Mucosa of stomach (tissue), 1 donor: ENCODE results near the gene MAP3K9.

ENCODE experiments used
- H3K27me3 ChIP-seq: one replicate; pipeline ENCODE4 v1.7.0; 2013; ENCODE audit warnings: mild to moderate bottlenecking, low read length; ENCODE audit not compliant: control insufficient read depth, insufficient read depth
- H3K36me3 ChIP-seq: one replicate; pipeline ENCODE4 v1.7.0; 2013; ENCODE audit warnings: low read length; ENCODE audit not compliant: control insufficient read depth, insufficient read depth
- H3K4me1 ChIP-seq: one replicate; pipeline ENCODE4 v1.7.0; 2013; ENCODE audit warnings: mild to moderate bottlenecking, low read length; ENCODE audit not compliant: control insufficient read depth, insufficient read depth
- H3K4me3 ChIP-seq: one replicate; pipeline ENCODE4 v1.7.0; 2013; ENCODE audit warnings: low read length
- H3K9ac ChIP-seq: one replicate; pipeline ENCODE4 v1.7.0; 2013; ENCODE audit warnings: mild to moderate bottlenecking, low read length, moderate library complexity
- H3K9me3 ChIP-seq: one replicate; pipeline ENCODE4 v1.7.0; 2013; ENCODE audit warnings: mild to moderate bottlenecking, low read length, moderate library complexity; ENCODE audit not compliant: control insufficient read depth
- donor health status: Pancreatic carcinoma.

MAP3K9 gene

DNA sequence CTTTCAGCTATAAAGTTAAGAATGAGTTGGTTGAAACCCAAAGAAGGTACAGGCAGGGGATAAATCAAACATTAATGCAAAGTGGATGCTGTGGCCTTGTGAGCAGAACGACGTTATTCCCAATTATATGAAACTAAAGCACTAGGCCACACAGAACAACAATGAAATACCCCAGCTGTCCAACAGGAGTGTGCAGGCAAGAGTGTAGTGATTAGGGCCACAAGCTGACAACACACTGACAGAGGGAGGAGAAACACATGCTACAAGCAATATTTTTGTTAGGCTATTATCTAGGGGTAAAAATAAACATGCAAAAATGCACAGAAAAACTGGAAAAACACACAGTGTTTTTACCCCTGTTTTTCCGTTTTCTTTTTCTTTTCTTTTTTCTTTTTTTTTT, 15.0 kb downstream of the MAP3K9 start:
- Histone ChIP-seq H3K4me3 (no peak overlapping the region), H3K9me3 (no peaks in the 10 kb centered on the region), H3K27me3 (no peaks in the 10 kb centered on the region), H3K9ac (no peak overlapping the region), H3K36me3 (peaks cover 5% of the 10 kb centered on the region), H3K4me1 (no peaks in the 10 kb centered on the region)

DNA sequence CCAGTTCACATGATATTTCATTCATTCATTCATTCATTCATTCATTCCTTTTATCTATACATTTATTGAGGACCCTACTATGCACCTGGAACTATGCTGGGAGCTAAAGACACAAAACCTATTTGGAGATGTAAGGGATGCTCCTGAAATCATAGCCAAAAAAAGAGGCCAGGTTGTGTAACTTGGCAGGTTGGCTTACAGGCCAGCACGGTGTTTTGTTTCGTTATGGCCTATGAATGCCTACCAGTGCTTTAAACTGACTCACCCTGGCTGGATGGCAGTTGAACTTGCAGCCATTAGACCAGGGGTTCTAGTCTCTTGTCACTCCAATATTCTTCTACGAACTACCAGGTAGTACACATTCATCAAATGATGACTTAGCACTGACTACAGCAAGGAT, 15.7 kb downstream of the MAP3K9 start:
- Histone ChIP-seq H3K27me3 (no peaks in the 10 kb centered on the region), H3K9ac (no peak overlapping the region), H3K4me1 (no peaks in the 10 kb centered on the region), H3K9me3 (no peaks in the 10 kb centered on the region), H3K4me3 (no peak overlapping the region), H3K36me3 (peaks cover 5% of the 10 kb centered on the region)

- H3K36me3 ChIP-seq: peaks cover 5% of the 10 kb centered on the region
- H3K9ac ChIP-seq: no peak overlapping the region
- H3K27me3 ChIP-seq: no peaks in the 10 kb centered on the region
- no peak overlapping the region for H3K4me3 ChIP-seq
- no peaks in the 10 kb centered on the region for H3K9me3 ChIP-seq
- H3K4me1 ChIP-seq: no peaks in the 10 kb centered on the region
Measured at GRCh38 chr14:70792939-70793338, 16.4 kb downstream of the MAP3K9 start.

DNA sequence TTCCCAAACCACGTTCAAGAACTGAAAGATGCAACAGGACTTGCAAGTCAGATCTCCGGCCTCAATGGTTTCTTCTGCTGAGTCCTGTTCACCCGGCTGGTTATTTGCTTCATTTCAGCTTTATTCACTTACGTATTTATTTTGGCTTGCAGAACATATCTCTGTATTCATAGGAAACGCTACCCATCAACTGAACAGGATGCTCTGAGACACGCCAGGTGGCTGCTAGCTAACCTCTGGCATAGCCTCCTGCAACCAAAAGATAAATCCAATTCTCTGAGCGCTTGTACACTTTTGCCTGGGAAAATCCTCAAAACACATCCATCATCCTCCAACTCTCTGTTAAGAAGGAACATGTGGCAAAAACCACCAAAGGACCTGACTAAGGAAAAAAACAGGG, 17.3 kb downstream of the MAP3K9 start:
- Histone ChIP-seq H3K9ac (no peak overlapping the region), H3K4me1 (no peaks in the 10 kb centered on the region), H3K4me3 (no peak overlapping the region), H3K9me3 (no peaks in the 10 kb centered on the region), H3K27me3 (no peaks in the 10 kb centered on the region), H3K36me3 (peaks cover 5% of the 10 kb centered on the region)

DNA sequence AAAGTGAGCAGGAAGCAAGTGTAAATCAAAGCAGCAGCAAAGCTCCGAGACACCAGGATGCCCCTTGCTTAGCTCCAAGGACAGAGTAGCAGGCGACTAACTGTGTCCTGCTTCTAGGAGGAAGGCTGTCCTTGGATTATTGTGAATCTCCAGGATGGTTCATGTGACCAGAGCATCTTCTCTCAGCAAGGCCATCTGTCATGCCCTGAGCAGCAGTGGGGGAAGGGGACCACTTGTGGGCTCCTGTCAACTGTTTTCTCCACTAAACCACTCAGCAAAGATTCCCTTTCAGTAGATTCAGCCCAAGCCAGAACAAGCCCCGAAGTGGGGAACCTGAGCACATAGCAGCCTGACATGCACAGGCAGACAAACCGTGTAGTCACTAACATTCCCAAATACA, 19.4 kb downstream of the MAP3K9 start:
- Histone ChIP-seq H3K9me3 (no peaks in the 10 kb centered on the region), H3K4me3 (no peak overlapping the region), H3K4me1 (no peaks in the 10 kb centered on the region), H3K27me3 (no peaks in the 10 kb centered on the region), H3K36me3 (peaks cover 5% of the 10 kb centered on the region), H3K9ac (no peak overlapping the region)

DNA sequence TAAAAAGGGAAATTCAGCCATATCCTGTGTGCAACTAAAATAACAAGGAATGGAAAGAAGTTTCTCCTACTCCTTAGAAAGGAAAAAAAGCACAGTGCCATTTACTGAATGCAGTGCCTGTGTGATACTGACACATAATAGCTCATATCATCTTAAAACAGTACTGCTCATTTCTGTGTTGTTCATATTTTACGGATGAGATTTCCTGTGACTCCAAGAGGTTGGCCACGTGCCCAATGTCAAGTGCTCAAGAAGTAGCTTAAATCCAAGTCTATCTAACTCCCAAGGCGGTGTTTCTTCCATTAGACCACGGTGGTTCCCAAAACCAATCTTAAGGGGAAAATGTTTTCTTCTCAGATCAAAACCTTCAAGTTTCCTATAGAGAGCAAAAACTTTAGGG, 20.0 kb downstream of the MAP3K9 start:
- Histone ChIP-seq H3K36me3 (peaks cover 5% of the 10 kb centered on the region), H3K27me3 (no peaks in the 10 kb centered on the region), H3K9ac (no peak overlapping the region), H3K9me3 (no peaks in the 10 kb centered on the region), H3K4me3 (no peak overlapping the region), H3K4me1 (no peaks in the 10 kb centered on the region)

DNA sequence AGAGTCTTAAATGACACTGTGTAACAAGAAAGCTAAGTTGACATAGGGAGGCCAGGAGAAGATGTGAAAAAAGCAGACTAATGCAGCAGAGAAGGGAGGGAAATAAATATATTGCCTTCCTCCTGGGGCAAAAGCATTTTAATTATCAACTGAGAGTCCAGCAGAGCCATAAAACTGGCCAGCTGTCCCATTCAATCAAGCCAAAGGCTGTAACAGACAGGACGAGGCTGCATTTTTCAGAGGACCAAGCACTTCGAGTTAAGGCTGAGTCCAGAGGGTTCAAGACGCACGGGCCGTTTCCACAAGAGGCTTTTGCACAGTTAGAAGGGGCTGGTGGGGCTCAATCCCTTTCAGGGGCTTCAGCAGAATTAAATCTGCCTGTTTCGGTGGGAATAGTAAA, 20.4 kb downstream of the MAP3K9 start:
- no peak overlapping the region for H3K9ac ChIP-seq
- H3K27me3 ChIP-seq: no peaks in the 10 kb centered on the region
- no peaks in the 10 kb centered on the region for H3K9me3 ChIP-seq
- peaks cover 4% of the 10 kb centered on the region for H3K36me3 ChIP-seq
- H3K4me3 ChIP-seq: no peak overlapping the region
- no peaks in the 10 kb centered on the region for H3K4me1 ChIP-seq

DNA sequence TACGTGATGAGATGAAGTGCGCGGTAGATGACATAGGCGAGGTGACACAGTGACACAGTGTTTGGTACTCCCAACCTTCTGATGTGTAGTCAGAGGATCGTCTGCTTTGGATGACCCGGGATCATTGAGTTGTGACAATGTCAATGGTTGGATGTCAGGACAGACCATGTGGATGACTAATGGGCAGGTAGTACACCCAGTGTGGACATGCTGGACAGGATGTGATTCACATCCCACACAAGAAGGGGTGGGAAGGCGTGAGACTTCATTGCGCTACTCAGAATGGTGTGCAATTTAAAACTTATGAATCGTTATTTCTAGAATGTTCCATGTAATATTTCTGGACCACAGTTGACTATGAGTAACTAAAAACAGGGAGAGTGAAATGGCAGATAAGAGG, 23.8 kb downstream of the MAP3K9 start:
- Histone ChIP-seq H3K4me3 (no peak overlapping the region), H3K9me3 (no peaks in the 10 kb centered on the region), H3K27me3 (no peaks in the 10 kb centered on the region), H3K9ac (no peak overlapping the region), H3K36me3 (no peaks in the 10 kb centered on the region), H3K4me1 (peaks cover 6% of the 10 kb centered on the region)

DNA sequence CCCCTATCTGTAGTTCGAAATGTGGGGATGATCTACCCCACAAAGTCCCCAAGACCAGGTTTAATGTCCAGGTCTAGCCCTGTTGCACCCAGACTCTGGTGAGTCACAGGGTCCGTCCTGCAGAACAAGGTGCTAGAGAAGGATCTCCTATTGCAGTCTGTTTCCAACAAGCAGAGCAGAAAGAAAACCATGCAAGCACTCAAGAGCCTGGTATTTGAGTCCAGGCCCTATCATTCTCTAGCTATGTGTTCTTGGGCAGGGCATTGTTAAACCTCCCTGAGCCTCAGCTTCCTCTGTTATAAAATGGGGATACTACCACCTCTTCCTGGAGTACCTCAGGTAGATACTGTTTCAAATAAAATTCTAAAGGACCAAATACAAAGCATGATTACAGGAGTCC, 24.4 kb downstream of the MAP3K9 start:
- Histone ChIP-seq H3K9ac (no peak overlapping the region), H3K9me3 (no peaks in the 10 kb centered on the region), H3K4me3 (no peak overlapping the region), H3K36me3 (no peaks in the 10 kb centered on the region), H3K4me1 (peaks cover 10% of the 10 kb centered on the region), H3K27me3 (no peaks in the 10 kb centered on the region)

DNA sequence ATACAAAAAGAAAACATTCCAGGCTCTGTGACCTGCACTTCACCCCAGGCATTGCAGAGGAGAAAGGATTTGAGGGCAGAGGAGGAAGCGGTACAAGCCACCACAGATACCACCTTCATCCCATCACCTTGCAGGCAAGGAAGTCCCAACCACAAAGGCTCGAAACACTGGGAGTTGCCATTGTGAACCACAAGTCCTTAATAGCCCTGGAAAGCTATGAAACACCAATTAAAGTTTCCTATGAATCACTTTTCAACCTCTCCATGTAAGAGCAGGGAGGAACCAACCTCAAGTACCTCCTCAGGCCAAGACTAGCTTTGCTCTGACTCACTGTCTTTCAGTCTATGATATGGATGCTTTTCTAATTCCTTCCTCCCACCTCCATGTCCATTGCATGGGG, 27.0 kb downstream of the MAP3K9 start:
- no peak overlapping the region for H3K4me3 ChIP-seq
- no peaks in the 10 kb centered on the region for H3K27me3 ChIP-seq
- H3K4me1 ChIP-seq: peaks cover 10% of the 10 kb centered on the region
- no peaks in the 10 kb centered on the region for H3K36me3 ChIP-seq
- H3K9ac ChIP-seq: no peak overlapping the region
- no peaks in the 10 kb centered on the region for H3K9me3 ChIP-seq

GRCh38 chr14:70780396-70781075, 28.8 kb downstream of the MAP3K9 start:
- Histone ChIP-seq H3K9me3 (no peaks in the 10 kb centered on the region), H3K36me3 (no peaks in the 10 kb centered on the region), H3K27me3 (no peaks in the 10 kb centered on the region), H3K4me3 (no peak overlapping the region), H3K4me1 (peaks cover 10% of the 10 kb centered on the region), H3K9ac (no peak overlapping the region)

DNA sequence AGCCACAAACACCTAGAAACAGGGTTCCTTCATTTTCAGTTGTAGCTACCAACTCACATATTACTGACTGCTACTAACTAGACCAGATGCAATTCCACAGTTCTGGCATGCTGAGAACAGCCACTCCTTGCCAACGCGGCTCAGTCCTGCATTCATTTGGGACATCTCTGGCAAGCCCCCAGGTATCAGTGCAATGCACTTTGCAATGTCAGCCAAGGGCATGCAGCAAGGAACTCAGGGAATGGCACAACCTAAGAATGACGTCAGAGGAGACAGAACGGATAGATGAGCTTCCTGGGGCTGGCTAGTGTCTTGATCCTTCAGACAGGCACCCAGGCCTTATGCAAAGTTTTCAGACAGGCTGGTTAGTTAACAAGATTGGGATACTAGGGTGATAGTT, 29.6 kb downstream of the MAP3K9 start:
- Histone ChIP-seq H3K36me3 (no peaks in the 10 kb centered on the region), H3K4me3 (no peak overlapping the region), H3K27me3 (no peaks in the 10 kb centered on the region), H3K9me3 (no peaks in the 10 kb centered on the region), H3K9ac (no peak overlapping the region), H3K4me1 (peaks cover 10% of the 10 kb centered on the region)

DNA sequence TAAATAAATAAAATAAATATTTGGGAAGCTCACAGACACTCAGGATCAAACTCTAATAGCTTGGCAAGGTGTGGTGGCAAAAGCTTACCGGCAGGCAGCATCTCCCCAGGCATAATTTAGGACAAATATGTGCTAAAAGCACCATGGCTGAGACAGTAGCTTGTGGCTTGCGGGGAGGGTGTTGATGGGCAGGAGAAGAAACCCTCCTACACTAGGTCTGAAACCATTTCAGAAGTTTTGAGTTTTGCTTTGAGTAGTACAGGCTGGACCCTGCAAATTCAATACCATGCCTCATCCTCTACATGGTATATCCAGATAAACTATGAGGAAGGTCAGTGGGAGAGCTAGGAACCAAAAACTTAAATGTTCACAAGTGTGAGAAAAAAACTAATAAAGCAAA, 33.1 kb downstream of the MAP3K9 start:
- H3K27me3 ChIP-seq: no peaks in the 10 kb centered on the region
- H3K36me3 ChIP-seq: no peaks in the 10 kb centered on the region
- H3K9ac ChIP-seq: no peak overlapping the region
- H3K4me1 ChIP-seq: peaks cover 10% of the 10 kb centered on the region
- H3K9me3 ChIP-seq: no peaks in the 10 kb centered on the region
- no peak overlapping the region for H3K4me3 ChIP-seq
